NCI-H146 treated with DMSO at 0.1 percent for 48 hours (cell line): ENCODE measurements around the gene CACNA1S.

Source experiments
- DNase-seq: peaks from one replicate; lab custom pipeline; 2025; ENCODE audit not compliant: unreplicated experiment; lab: John Stamatoyannopoulos, UW

The CACNA1S gene

DNA sequence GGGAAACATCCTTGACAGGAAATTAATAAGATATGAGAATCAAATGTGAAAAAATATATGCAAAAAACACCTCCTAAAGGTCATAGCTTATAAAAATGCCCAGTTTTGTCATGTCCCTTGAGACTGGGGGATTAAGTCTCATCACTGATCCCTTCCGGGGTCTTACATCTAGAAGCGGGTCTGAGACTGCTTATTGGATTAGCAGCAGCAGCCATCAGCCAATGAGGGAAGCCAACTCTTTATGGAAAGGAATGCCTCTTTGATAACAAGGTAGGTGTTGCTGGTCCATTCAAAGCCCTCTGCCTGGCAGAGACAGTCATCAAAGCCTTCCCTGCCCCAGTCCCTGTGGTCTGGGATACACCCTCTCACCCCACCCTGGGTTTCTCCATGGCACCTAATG is 3.9 kb upstream of the CACNA1S start:
- DNase-seq: no peak

DNA sequence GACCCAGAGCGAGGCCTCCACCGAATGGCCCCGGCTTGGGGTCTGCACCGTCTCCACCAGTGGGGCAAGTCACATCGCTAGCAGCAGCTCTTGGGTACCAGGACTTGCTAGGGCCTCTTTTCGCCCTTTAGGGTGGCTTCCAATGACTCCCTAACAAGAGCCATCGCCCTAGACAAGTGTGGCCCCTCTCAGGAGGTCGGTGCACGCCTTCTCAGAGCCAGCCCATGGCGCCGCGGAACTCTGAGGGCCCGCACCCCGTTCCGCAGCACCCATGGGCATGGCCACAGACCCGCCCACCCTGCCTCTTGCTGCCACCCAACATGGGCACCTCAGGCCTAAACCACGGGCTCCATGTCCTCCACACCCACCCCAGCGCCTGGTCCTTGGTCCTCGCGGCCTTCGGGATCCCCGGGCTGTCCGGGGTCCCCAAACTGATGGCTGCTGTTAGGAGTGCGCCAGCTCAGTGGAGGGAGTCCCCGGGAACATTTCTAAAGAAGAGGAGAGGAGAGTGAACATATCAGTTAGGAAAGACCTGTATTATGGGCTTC is 3.2 kb upstream of the CACNA1S start:
- no peak for DNase-seq

DNA sequence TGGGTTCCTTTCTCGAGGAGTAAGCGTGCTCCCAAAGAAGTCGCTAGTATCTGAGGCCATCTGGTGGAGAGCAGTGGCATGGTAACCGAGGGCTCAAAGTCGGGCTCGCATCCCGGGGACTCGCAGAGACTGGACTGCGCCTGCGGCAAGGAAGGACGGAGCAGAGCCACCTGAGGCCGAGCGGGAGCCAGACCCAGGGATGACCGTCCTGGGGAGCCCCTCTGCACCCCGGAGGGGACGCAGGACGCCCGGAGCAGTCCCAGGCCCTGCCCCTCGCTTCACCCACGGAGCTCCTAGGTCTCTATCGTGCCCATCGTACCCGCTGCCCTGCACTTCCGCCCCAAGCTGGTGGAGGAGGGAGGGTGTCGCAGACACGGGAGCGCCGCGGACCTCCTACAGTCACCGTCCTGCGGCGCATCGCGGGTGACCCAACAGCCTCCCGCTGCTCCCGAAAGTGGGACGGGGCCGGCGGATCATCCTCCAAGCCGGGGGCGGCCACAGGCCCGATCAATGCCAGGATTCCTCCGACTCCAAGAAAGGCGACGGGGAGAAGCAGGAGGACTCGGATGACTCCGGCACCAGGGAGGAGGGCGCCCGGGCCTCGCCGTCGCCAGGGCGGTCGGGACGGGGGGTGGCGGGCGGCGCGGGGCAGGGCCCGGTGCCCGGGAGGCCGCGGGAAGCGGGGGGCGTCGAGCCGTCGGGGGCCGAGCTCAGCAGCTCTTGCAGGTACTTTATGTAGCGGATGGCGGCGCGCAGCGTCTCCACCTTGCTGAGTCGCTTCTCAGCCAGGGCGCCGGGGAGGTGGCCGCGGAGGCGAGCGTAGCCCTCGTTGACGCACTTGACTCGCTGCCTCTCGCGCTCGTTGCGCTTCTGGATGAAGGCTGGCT is 2.3 kb upstream of the CACNA1S start:
- peak; percentile 87 for DNase-seq

DNA sequence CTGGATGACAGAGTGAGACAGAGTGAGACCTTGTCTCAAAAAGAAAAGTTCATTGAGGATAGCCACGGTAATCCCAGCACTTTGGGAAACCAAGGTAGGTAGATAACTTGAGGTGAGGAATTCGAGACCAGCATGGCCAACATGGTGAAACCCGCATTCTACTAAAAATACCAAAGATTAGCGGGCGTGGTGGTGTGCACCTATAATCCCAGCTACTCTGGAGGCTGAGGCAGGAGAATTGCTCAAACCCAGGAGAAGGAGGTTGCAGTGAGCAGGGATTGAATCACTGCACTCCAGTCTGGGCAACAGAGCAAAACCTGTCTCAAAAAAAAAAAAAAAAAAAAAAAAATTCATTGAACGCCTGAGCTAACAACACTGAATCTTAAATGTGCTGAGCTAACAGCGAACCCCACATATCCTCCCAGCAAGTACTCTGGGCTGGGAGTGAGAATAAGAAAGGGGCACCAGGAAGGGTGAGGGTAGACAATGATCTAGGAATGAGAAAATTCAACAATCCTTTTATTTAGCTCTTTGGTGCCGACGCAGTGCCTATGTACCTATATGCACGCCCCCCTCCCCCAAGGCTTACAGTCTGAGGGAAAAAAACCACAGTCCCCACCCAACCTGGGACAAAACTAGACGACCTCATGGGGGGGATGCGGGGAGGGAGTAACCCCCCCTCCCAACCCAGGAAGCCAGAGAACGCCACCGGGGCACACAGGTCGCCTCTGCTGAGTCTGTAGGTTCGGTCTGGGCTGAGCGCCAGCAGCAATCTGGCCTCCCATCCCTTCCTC is 1.4 kb upstream of the CACNA1S start:
- DNase-seq: no peak

DNA sequence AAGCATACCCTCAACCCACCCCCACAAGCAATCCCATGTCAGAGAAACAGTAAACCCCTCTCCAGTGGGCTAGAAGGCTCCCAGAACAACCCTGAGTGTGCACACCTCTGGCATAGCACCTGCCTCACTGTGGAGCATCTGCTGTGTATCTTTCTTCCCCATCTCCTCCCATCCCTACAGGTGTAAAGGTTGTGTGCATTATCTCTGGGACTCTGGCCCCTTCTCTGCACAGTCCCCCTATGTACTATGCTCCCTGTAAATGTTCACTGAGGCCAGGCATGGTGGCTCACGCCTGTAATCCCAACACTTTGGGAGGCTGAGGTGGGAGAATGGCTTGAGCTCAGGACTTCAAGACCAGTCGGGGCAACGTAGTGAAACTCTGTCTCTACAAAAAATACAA is 700 bp upstream of the CACNA1S start:
- no peak for DNase-seq

DNA sequence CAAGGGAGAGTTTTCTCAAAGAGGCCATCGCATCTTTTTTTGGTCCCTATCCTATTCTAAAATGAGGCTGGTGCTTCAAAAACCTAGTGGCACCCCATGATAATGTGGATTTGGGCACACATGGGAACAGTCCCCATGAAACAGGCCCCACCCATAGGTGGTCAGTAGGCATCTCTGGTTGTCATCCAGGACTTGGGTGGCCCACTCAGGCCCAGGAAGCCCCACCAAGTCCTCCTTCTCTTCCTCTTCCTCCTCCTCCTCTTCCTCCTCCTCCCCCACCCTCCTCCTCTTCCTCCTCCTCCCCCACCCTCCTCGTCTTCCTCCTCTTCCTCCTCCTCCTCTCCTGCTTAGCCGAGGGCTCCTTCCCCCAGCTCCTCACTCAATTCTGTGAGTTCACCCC is 554 bp downstream of the CACNA1S start:
- no peak for DNase-seq

DNA sequence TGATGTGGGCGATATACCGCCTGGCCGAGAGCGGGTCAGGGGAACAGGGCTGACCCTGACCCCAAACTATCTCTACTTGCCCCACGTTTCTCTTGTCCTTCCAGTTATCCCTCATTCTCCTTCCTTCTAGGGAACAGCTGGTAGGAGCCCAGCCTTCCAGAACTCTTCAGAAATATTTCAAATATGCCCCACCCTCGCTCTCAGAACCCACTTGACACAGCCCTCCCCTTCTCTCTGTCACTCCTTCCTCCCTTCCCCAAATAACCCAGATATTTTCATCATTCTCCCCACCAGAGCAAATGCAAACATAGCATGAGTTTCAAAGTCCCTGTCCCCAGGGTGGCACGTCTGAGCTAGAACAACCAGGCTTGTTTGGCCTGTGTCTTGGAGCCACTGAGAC is 1.1 kb downstream of the CACNA1S start:
- no peak for DNase-seq

DNA sequence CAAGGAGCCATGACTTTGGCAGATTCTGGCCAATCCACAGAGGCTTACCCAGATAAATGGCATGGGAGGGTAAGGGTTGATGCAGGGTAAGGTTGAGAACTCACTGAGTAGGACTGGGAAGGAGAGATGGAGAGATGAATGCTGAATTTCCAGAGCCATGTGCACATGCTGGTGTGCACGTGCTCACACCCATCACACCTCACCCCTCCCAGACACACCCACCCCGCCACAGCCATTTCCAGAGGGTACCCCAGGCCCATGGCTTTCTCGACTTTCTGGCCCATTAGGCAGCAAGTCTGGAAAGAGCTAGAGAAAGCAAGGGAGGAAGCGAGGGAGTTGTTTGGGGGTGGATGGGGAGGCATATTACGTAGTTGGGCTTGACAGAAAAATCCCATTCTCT is 1.6 kb downstream of the CACNA1S start:
- DNase-seq: no peak

DNA sequence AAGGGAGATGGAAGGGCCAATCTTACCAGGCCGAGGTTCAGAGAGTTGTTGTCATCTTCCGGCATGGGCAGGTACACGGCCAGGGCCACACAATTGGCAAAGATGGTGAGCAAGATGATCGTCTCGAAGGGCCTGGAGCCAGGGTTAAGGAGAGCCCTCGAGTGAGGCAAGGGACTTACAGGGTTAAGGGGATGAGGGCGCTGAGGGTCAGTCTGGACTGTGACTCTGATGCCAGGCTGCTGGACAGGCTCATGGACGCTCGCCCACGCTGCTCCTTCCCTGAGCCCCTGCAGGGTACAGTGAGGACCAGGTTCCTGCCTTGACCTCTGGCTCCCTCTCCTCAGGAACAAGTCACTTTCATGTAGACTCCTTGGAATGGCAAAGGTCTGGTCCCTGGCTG is 2.1 kb downstream of the CACNA1S start:
- DNase-seq: no peak

DNA sequence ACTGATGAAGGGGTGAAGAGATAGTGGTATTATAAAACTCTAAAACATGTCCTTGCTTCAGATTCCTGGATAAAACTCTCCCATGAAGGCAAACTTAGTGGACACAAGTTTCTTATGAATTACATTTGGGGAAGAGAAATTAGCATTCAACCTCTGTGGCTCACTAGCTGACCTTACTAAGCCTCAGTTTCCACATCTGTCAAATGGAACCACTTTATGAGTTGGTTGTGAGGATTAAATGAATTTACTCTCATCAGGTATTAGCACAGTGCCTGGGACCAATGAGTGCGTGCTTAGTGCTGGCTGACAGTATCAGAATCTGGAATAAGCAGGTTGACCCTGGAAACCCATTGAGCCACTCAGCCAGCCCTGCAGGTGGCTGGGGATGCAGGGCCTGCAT is 2.6 kb downstream of the CACNA1S start:
- DNase-seq: no peak

DNA sequence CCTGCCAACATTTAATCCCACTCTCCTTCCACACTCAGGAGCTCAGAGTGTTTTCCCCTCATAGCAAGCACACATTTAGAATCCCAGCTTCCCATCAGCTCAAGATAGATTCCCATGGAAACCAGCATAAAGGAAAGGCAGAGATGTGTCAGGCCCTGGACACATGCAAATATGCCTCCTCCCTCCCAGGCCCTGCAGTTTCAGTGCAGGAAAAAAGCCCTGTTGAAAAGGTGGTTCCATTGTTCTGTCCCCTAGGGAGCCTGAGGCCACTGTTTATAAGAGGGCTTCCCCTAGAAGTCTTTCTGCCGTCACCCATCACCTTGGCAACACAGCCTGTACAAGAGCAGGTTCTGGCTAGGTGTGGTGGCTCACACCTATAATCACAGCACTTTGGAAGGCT is 3.6 kb downstream of the CACNA1S start:
- DNase-seq: peak; percentile 98

DNA sequence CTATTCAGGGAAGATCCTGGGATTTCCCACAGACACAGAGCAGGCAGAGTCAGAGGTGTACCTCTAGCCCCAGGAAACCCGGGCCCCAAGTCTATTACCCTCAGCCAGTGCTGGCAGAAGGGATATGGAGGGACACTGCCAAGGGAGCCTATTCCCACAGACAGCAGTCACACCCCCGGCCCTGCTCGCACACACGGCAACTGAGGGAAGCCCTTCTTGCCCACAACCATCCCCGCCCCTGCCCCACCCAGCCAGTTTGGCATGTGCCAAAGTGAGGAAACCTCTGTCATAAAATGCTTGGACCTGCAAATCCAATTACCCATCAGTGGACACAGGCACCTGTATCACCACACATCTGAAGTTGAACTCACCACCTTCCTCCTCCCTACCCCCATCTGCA is 6.5 kb downstream of the CACNA1S start:
- DNase-seq: no peak

DNA sequence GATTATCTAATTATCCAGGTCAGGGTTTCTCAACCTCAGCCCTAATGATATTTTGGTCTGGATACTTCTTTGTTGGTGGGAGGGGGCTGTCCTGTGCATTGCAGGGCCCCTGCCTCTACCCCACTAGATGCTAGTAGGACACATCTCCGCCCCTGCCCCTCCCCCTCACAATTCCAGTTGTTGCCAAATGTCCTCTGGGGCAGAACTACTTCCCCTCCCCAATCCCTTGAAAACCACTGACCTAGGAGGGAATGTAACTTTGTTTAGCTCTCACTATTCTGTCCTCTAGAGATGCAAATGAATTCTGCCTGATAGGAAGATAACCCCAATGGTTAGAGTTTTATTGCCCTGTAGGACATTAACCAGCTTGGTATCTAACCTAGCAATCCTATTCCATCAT is 8.1 kb downstream of the CACNA1S start:
- no peak for DNase-seq

DNA sequence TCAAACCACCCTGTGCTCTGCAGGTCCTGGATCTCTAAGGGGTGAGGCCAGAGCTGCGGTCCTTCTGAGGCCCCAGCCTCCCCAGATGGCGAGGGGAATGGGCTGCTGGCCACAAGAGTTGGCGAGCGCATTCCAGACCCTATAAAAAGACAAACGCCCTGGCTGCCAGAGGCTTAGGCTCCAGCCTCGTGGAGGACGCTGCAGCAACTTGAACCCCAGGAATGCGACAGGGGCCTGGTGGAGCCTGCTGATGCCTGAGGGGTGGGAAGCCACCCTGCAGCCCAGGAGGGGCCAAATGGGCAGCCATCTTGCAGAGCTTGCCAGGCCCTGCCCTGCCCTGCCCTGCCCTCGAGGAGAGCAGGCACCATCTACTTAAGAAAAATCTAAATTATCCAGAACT is 8.6 kb downstream of the CACNA1S start:
- no peak for DNase-seq

DNA sequence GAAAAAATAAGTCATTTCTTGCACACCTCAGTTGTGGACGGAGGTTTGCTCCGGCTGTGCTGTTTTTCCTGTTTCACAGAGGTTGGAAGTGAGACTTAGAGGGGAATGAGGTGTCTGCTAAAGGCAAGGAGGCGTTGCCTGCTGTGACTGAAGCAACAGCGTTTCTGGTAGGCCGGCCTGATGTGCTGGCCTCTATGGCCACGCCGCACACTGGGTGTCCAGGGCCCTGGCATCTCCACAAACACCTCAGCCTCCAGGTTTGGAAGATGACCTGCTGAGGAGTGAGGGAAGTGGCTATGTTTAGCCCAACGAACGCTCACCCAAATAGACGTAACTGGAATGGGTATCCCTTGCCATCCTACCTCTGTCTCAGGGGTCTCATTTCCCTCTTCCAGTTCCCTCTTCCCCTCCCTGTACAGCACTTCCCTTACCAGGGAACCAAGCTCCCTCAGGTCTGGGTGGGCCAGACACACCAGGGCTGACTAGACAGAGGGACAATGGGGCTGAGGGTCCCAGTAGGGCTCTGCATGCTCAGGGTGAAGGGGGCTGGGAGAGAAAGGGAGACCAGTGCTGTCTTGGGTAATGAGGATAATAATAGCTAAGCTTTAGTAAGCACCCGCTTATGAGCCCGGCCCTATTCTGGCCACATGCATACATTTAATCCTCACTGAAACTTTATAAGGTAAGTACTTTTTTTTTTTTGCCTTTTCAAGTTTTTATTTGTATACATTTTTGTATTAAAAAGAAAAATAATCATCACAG is 11.9 kb downstream of the CACNA1S start:
- no peak for DNase-seq

DNA sequence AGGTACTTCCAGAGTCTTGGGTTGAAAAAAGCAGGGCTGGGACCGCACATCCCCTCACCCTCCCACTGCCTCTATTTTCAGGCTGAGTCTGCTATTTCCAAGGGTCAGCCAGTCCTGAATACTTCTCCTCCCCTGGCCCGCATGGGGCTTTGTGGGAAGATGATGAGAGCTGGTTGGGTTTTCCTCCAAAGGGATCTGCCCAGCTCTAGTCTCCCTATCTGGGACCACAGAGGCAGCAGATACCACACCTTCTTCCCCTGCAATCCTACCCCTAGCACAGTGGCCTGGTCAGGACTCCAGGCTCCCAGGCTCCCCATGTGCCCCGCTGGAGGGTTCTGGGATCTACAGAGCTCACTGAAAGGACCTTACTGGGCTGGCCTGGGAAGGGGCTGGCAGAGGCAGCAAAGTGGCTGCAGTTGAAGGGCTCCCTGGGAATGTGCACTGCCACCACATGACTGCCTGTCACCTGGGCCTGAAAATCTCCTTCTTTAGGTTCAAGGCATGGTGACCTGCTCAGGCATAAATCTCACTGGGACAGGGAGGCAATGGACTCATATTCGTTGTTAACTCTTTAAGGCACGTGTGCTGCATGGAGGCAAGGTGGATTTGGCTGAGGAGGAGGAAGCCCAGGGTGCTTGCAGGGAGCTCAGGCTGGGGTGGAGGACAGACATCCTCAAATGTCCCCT is 13.1 kb downstream of the CACNA1S start:
- DNase-seq: no peak

DNA sequence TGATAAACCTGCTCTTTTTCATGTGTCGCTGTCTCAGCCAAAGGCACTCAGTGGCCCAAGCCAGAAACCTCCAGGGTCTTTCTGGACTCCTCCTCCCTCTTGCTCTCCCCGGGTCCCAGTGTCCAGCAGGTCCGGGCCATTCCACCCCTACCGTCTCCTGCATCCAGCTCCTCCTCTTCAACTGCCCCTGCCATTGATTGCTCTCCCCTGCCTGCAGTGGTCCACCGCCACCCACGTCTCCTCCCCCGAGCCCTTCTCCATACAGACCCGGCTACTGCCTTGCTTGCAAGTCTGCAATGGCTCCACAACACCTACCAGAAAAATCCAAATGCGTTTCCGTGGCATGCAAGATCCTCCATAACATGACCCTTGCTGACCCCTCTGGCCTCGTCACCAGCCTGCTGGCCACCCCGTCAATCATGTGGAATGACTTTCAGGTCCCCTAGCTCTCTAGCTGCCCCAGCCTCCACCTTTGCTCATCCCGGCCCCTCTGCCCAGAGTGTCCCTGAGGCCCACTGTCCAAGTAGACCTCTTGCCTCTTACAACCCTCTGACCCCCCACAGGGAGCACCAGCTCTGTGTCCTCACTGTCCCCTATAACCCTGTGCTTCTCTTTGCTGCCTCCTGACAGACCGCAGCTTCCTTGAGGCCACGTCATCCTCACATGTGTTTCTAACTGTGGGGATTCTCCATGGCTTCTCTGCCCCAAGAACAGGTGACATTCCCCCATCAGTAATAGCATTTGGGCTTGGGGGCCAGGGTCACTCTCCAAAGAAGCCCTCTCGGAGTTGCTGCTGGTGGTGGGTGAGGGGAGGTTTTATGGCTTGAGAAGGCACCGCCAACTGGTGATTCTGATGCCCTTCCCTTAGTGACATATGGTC is 15.0 kb downstream of the CACNA1S start:
- no peak for DNase-seq

DNA sequence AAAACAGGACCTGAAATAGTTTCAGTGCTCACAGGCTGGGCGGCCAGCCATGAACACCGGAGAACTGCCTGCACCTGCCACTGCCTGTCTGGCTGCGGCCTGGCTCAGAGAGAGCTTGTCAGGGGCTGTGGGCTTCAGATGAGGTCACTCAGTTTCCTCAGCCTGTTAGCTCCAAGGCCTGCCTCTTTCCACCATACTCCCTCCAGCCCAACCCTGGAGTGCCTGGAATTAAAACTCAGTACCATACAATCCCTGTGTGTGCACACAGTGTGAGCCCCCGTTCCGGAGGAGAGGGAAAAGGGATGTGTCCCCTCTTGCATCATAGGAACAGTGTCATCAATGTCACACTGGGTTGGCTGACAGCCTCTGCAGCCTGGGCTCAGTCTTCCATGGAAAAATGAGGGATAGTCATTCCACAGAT is 16.2 kb downstream of the CACNA1S start:
- DNase-seq: no peak

DNA sequence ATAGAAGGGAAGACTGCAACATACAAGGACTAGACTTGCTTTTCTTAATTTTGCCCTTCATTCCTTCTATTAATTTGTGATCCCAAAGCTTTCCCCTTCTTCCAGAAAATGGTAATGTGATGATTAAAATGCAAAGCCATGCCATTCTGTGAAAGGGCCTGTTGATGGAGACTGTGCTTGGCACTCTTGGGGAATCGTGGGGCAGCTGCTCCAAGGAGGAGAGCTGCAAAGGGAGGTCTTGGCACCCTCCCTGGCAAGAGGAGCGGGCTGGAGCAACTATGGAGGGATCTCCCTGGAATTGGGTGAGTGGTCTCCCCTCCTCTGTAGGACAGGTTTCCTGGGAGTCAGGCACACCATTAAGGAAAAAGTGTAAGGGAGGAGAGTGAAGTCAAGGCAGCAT is 16.6 kb downstream of the CACNA1S start:
- DNase-seq: no peak

DNA sequence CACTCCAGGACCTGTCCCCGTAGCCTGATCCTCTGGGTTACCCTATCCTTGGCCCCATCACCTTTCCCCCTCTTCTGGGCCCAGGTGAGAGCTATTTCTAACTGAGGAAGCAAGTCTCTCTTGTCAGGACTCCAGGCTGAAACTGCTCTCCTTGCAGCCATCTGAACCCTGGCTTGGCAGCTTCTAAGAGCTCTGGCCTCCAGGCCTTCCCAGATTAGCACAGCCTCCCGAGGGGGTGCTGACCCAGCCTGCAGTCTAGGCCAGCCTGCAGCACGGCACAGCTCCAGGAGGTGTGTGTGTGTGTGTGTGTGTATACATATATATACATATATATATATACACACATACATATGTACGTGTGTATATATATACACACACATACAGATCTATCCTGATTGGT is 17.4 kb downstream of the CACNA1S start:
- DNase-seq: no peak
